ENCODE data around the gene GFOD1. TPM values are rescaled to one million over a fixed set of nuclear protein-coding genes. Genes with fewer than 3 reads are reported as not detected.

The GFOD1 gene
- total RNA-seq, 1 experiment from 2014 or later: 6.1 TPM

- Histone ChIP-seq H3K23me2 (ENCODE audit: insufficient read length, low read depth, low read length, poor library complexity, severe bottlenecking) (no peaks in the 10 kb centered on the region), H4K8ac (replicated peaks; ENCODE audit: insufficient read length, low read depth, low read length) (no peak overlapping the region), H3K4me1 (ENCODE audit: insufficient read depth, low read length) (no peaks in the 10 kb centered on the region), H2BK15ac (ENCODE audit: low read depth, low read length) (no peak overlapping the region), H3K9ac (ENCODE audit: extremely low read depth, insufficient read length, low read length) (no peak overlapping the region), H3K23ac (ENCODE audit: insufficient read length, low read depth, low read length) (no peak overlapping the region), H4K20me1 (ENCODE audit: control insufficient read depth, insufficient read depth, insufficient read length) (no peaks in the 10 kb centered on the region), H2BK20ac (ENCODE audit: low read depth, low read length, poor library complexity, severe bottlenecking) (no peak overlapping the region), H2AFZ (ENCODE audit: low read length) (no peak overlapping the region), H4K91ac (ENCODE audit: insufficient read length, low read depth, low read length) (no peak overlapping the region), H3K79me2 (ENCODE audit: insufficient read depth, low read length) (no peaks in the 10 kb centered on the region), H3T11ph (ENCODE audit: low read length) (no peak overlapping the region), H3K9me3 (ENCODE audit: control insufficient read depth, low read depth, low read length) (no peaks in the 10 kb centered on the region), H2BK12ac (ENCODE audit: insufficient read length, low read depth, low read length) (no peak overlapping the region), H2AK5ac (ENCODE audit: insufficient read length, low read length) (no peak overlapping the region), H2BK5ac (ENCODE audit: insufficient read length, low read length) (no peak overlapping the region), H3K4me2 (ENCODE audit: insufficient read depth, insufficient read length, low read length) (no peak overlapping the region), H3K56ac (ENCODE audit: insufficient read length, low read depth, low read length) (no peak overlapping the region), H3K79me1 (ENCODE audit: insufficient read depth, low read depth, low read length, poor library complexity, severe bottlenecking) (no peaks in the 10 kb centered on the region), H3K4ac (ENCODE audit: low read depth, low read length) (no peak overlapping the region), H3K18ac (ENCODE audit: insufficient read length, low read depth, low read length) (no peak overlapping the region), H3K27me3 (ENCODE audit: insufficient read depth, low read length) (no peaks in the 10 kb centered on the region), H3K14ac (ENCODE audit: insufficient read depth, low read length) (no peak overlapping the region), H2BK120ac (ENCODE audit: low read depth, low read length, poor library complexity, severe bottlenecking) (no peak overlapping the region), H3K27ac (ENCODE audit: insufficient read length, low read depth, low read length) (no peak overlapping the region), H4K5ac (ENCODE audit: insufficient read length, low read depth, low read length) (no peak overlapping the region)
- Mint-ChIP-seq H3K4me1 (no peaks in the 10 kb centered on the region), H3K27me3 (ENCODE audit: low read depth) (no peaks in the 10 kb centered on the region), H3K27ac (no peak overlapping the region; a peak in 1 of 7 replicates), H3K4me3 (no peak overlapping the region), H3K36me3 (ENCODE audit: insufficient read depth in 1 of 3, low read depth in 3 of 3) (peaks cover 16 to 72% (median 51%) of the 10 kb centered on the region in 3 experiments; a peak in 6 of 7 replicates), H3K9me3 (no peaks in the 10 kb centered on the region)
- TF ChIP-seq CTCF (conservative IDR thresholded peaks at IDR 0.05): no peak
- no peak for DNase-seq
Measured at GRCh38 chr6:13314806-13315205, 172.6 kb downstream of the GFOD1 start.
